ENCODE results near the gene ENDOG. TPM values are rescaled to one million over a fixed set of nuclear protein-coding genes. Genes with fewer than 3 reads are reported as not detected.
A peak's percentile ranks its signal among the peaks of the same experiment; 100 is the strongest.
"Not testable (repeated sequence)": the region's sequence is repeated elsewhere in the genome, so short reads cannot be mapped to it uniquely, and the experiment has no call there.

Gene ENDOG
- total RNA-seq, 2 experiments from 2014 or later, result 20.1 to 22.9 TPM

DNA sequence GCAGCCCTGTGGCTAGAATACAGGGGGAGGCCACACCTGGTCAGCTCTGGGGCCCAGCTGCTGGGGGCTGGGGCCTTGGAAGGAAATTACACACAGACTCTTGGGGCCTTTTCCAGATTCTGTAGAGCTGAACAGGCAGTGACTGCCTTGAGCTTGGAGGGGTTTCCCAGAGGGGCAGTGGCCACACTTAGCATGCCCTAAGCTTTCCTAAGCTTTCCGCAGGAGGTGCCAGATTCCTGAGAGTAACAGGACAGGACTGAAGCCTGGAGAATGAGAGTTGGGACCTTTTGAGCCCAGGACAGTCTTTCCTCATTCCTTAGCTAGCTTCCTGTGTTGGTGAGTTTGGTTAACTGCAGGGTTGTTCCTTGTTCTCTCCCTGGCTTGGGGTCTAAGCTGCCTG lies 29.9 kb upstream of the ENDOG start:
- Mint-ChIP-seq H3K27me3 (no peaks in the 10 kb centered on the region), H3K27ac (peak overlapping the region; percentile 48), H3K4me3 (peak overlapping the region; percentile 99), H3K36me3 (peaks cover 2% of the 10 kb centered on the region), H3K4me1 (peaks cover 23% of the 10 kb centered on the region), H3K9me3 (no peaks in the 10 kb centered on the region)
- DNase-seq, result no peak

DNA sequence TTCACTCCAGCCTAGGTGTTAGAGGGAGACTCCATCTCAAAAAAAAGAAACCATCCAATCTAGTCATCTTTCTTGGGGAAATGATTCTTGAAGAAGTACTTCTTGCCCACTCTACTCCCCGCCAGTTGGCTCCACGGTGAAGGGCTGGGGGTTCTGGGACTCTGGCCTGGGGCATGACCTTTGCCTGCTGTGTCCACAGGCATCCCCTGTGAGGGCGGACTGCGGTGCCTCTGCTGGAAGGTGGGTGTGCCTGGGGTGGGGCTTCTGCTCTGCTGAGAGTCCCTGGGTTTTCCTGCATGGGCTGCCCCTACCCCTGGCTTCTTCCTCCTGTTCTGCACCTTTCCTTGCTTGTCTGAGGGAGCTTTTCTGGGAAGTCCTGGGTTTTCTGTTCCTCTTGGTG lies 27.8 kb upstream of the ENDOG start:
- H3K4me1 Mint-ChIP-seq, result peaks cover 18% of the 10 kb centered on the region
- peaks cover 2% of the 10 kb centered on the region for H3K36me3 Mint-ChIP-seq
- H3K27me3 Mint-ChIP-seq, result no peaks in the 10 kb centered on the region
- no peaks in the 10 kb centered on the region for H3K9me3 Mint-ChIP-seq
- H3K27ac Mint-ChIP-seq, result no peak overlapping the region
- no peak for DNase-seq
- H3K4me3 Mint-ChIP-seq, result no peak overlapping the region

DNA sequence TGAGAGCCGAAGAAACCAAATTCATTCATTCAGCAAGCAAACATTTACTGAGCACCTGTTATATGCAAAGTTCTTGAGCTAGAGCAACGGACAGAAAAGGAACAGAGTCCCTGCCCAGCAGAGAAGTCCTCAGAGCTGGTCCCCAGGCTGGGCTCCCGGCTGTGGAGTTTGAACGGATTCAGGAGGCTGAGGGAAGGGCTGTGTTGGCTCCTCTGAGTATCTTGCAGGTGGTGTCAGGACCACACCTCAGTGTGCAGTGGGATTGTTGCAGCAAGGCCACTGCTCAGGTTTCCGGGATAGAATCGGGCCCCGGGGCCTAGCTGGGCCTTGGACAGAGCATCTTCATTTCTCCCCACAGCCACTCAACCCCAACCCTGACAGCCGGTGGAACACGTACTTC lies 26.2 kb upstream of the ENDOG start:
- Mint-ChIP-seq H3K9me3 (no peaks in the 10 kb centered on the region), H3K27ac (no peak overlapping the region), H3K4me3 (no peak overlapping the region), H3K36me3 (peaks cover 3% of the 10 kb centered on the region), H3K27me3 (no peaks in the 10 kb centered on the region), H3K4me1 (peaks cover 16% of the 10 kb centered on the region)
- no peak for DNase-seq

DNA sequence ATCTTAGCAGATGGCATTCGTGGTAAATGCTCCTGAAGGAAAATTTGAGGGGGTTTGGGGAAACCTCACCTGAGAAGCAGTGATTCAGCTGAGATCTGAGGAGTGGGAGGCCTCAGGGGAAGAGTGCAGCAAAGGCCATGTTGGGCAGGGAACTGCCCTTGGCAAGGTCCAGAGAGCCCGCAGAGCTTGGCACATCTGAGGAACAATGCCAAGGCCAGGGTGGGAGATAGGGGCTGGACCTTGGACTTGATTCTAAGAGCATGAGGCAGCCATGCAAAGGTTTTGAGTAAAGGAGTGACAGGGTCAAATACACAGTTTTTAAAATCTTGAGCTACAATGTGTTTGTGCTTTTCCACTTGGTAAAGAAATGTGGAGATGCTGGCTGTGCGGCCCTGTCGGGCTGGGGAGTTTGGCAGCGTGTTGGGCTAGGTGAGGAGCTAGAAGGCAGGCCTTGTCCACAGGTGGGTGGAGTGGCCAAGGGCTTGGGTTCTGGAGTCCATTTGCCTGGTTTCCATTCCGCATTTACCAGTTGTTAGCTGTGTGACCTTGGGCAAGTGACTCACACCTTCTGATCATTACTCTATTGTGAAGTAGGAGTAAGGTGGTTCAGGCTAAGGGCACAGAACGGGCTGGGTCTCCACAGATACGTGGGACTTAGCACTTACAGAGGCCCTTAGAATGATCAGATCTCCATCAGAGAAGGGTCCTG lies 25.2 kb upstream of the ENDOG start:
- H3K27me3 Mint-ChIP-seq, result no peaks in the 10 kb centered on the region
- no peak overlapping the region for H3K4me3 Mint-ChIP-seq
- no peaks in the 10 kb centered on the region for H3K9me3 Mint-ChIP-seq
- H3K36me3 Mint-ChIP-seq, result peaks cover 7% of the 10 kb centered on the region
- no peak for DNase-seq
- H3K27ac Mint-ChIP-seq, result no peak overlapping the region
- peaks cover 10% of the 10 kb centered on the region for H3K4me1 Mint-ChIP-seq

DNA sequence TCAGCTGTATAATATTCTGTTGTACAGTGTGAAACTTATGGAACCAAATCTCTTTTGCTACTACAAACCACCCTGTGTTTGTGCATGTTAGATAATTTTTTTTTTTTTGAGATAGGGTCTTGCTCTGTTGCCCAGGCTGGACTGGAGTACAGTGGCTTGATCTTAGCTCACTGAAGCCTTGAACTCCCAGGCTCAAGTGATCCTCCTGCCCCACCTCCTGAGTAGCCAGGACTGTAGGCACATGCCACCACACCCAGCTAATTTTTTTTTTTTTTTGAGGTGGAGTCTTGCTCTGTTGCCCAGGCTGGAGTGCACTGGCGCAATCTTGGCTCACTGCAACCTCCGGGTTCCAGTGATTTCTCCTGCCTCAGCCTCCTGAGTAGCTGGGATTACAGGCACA lies 23.3 kb upstream of the ENDOG start:
- H3K4me3 Mint-ChIP-seq, H3K4me1 Mint-ChIP-seq, H3K27me3 Mint-ChIP-seq, H3K36me3 Mint-ChIP-seq, DNase-seq, H3K9me3 Mint-ChIP-seq, H3K27ac Mint-ChIP-seq: not testable (repeated sequence)

DNA sequence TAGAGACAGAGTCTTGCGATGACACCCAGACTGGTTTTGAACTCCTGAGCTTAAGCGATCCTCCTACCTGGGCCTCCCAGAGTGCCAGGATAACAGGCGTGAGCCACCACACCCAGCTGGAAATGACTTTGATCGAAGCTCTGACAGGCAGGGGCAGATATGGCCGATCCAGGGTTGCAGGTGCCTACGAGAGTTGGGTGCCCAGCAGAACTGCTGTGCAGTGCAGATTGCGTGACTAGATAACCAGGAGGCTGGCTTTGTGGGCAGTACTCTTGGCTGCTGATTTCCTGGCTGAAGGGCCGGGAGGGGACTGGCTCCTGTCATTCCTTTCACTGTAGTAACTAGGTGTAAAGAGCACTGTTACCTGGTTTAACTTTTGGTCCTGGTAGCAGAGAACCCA lies 19.4 kb upstream of the ENDOG start:
- peaks cover 4% of the 10 kb centered on the region for H3K36me3 Mint-ChIP-seq
- no peaks in the 10 kb centered on the region for H3K9me3 Mint-ChIP-seq
- no peaks in the 10 kb centered on the region for H3K4me1 Mint-ChIP-seq
- no peak for DNase-seq
- H3K4me3 Mint-ChIP-seq, result no peak overlapping the region
- no peaks in the 10 kb centered on the region for H3K27me3 Mint-ChIP-seq
- no peak overlapping the region for H3K27ac Mint-ChIP-seq

DNA sequence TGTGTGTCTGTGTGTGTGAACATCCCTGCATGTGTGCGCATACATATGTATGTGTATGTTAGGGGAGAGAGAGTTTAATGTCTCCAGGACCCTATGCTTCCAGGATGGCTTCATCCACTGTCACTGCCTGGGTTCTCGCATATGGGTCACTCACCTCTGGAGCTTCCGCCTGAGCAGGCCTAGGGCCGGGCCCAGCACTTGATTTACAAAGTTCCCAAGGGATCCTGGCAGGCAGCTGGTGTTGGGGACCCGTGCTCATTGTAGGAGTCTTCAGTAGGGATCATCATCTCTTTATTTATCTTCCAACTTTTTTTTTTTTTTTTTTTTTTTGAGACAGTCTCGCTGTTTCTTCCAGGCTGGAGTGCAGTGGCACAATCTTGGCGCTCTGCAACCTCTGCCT lies 18.2 kb upstream of the ENDOG start:
- DNase-seq, result no peak
- H3K27ac Mint-ChIP-seq, result no peak overlapping the region
- no peaks in the 10 kb centered on the region for H3K27me3 Mint-ChIP-seq
- peaks cover 4% of the 10 kb centered on the region for H3K36me3 Mint-ChIP-seq
- H3K4me1 Mint-ChIP-seq, result no peaks in the 10 kb centered on the region
- H3K4me3 Mint-ChIP-seq, result no peak overlapping the region
- no peaks in the 10 kb centered on the region for H3K9me3 Mint-ChIP-seq

DNA sequence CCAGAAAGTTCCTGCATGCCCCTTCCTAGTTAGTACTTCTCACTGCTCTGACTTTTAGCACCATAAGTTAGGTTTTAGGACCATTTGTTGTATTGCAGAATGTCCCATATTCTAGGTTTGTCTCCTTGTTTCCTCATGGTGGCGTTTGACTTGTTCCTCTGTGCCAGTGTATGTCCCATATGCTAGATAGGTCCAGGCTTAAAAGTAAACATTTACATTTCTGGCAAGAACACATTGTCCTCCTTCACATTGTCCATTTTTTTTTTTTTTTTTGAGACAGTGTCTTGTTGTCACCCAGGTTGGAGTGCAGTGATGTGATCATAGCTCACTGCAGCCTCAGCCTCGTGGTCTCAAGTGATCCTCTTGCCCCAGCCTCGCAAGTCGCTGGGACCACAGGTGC lies 15.8 kb upstream of the ENDOG start:
- H3K4me3 Mint-ChIP-seq, result no peak overlapping the region
- H3K27ac Mint-ChIP-seq, result no peak overlapping the region
- H3K36me3 Mint-ChIP-seq, result peaks cover under 1% of the 10 kb centered on the region
- no peaks in the 10 kb centered on the region for H3K9me3 Mint-ChIP-seq
- H3K27me3 Mint-ChIP-seq, result no peaks in the 10 kb centered on the region
- no peaks in the 10 kb centered on the region for H3K4me1 Mint-ChIP-seq
- DNase-seq, result no peak

DNA sequence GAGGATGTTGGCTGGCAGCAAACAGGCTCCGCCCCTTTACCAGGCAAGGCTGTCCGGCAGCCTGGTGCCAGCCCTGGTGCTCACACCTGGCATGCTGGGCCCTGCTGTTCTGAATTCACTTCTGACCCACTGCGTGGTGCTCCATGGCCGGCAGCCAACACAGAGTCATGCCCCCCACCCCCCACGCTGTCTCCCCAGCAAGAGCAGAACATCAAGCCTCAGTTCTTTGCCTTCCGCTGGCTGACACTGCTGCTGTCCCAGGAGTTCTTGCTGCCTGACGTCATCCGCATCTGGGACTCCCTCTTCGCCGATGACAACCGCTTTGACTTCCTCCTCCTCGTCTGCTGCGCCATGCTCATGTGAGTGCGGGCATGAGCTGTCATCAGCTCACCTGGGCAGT lies 12.6 kb upstream of the ENDOG start:
- DNase-seq, result no peak
- H3K27ac Mint-ChIP-seq, result no peak overlapping the region
- H3K36me3 Mint-ChIP-seq, result peaks cover 3% of the 10 kb centered on the region
- no peaks in the 10 kb centered on the region for H3K4me1 Mint-ChIP-seq
- H3K9me3 Mint-ChIP-seq, result no peaks in the 10 kb centered on the region
- H3K27me3 Mint-ChIP-seq, result no peaks in the 10 kb centered on the region
- H3K4me3 Mint-ChIP-seq, result no peak overlapping the region

DNA sequence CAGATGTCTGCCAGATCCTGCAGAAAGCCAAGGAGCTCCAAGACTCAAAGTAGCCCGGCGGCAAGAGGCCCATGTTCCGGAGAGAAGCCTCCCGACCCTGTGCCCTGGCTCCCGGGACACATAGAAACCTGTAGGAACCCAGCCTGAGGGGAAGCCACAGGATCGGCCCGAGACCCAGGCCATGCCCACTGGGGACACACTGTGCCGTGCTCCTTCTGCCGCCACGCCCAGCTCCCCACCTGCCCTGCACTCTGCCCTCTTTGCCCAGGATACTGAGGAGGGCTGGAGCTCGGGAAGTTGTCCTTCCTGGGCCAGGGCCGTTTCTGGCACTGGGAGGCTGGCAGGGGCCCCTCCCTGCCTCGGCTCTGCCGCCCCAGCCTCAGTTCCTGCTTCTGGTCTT lies 10.5 kb upstream of the ENDOG start:
- no peak overlapping the region for H3K4me3 Mint-ChIP-seq
- no peak overlapping the region for H3K27ac Mint-ChIP-seq
- DNase-seq, result no peak
- H3K27me3 Mint-ChIP-seq, result no peaks in the 10 kb centered on the region
- H3K9me3 Mint-ChIP-seq, result no peaks in the 10 kb centered on the region
- no peaks in the 10 kb centered on the region for H3K4me1 Mint-ChIP-seq
- H3K36me3 Mint-ChIP-seq, result peaks cover 3% of the 10 kb centered on the region

DNA sequence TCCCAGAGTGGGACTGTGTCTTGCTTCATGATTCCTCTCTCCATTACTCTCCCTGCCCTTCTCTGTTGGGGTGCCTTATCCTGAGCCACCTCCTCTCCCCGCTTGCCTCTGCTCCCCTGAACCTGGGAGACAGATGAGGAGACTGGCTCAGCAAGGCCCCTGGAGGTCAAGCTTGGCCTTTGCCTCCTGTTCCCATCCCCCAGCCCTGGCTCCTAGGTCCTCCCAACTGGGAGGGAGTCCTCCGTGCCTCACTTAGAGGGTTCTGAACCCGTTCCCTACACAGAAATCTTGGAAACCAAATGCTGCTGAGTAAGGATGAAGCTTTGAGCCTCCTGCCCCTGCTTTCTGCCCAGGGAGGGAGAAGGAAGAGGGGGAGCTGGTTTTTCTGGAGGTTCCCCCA lies 9.8 kb upstream of the ENDOG start:
- no peak overlapping the region for H3K4me3 Mint-ChIP-seq
- H3K27me3 Mint-ChIP-seq, result no peaks in the 10 kb centered on the region
- peaks cover 3% of the 10 kb centered on the region for H3K36me3 Mint-ChIP-seq
- DNase-seq, result no peak
- H3K4me1 Mint-ChIP-seq, result no peaks in the 10 kb centered on the region
- H3K27ac Mint-ChIP-seq, result peak overlapping the region; percentile 12
- no peaks in the 10 kb centered on the region for H3K9me3 Mint-ChIP-seq

DNA sequence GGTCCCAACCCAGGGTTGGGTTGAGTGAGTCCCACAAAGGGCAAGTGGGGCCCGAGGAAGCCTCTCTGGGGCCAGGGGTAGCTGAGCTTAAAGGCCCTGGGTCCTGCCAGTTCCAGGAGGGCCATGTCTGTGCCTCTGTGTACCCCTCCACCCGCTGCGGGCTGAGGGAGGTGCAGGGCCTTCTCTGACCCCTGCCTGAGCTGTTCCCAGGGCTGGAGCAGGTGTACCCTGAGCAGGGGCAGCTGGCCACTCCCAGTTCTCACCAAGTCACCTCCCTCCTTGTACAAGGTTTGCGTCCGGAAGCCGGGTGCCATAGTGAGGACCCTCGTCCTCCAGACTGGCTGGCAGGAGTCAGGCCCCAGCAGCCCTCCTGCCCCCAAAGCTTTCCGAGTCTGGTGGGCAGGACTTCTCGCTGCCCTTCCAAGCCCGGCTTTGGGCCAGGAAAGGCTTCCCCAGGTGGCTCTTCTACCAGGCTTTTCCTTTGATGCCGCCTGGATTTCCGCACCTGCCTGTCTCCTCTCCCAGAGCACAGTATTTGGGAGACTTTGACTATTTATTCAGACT lies 9.2 kb upstream of the ENDOG start:
- H3K4me3 Mint-ChIP-seq, result no peak overlapping the region
- no peaks in the 10 kb centered on the region for H3K4me1 Mint-ChIP-seq
- H3K27ac Mint-ChIP-seq, result no peak overlapping the region
- no peaks in the 10 kb centered on the region for H3K27me3 Mint-ChIP-seq
- peaks cover 3% of the 10 kb centered on the region for H3K36me3 Mint-ChIP-seq
- no peaks in the 10 kb centered on the region for H3K9me3 Mint-ChIP-seq
- DNase-seq, result no peak

DNA sequence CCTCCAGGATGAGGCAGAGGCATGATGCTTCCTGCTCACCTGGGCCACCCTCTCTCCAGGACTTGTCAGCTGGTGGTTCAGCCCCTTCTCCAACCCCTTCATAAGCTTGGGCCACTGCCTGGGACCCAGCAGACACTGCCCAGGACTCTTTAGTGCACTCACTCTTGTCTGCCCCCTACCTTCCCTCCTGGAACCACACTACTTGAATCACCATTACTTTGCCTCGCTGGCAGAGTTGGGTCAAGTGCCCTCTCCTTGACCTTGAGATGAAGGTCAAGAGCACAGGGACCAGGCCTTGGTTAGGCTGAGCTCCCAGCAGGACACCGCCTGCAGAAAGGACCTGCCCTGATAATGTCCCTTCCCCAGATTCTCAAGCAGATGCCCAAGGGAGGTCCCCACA lies 8.5 kb upstream of the ENDOG start:
- Mint-ChIP-seq H3K4me3 (no peak overlapping the region), H3K9me3 (no peaks in the 10 kb centered on the region), H3K27ac (no peak overlapping the region), H3K36me3 (peaks cover 3% of the 10 kb centered on the region), H3K4me1 (no peaks in the 10 kb centered on the region), H3K27me3 (no peaks in the 10 kb centered on the region)
- no peak for DNase-seq

DNA sequence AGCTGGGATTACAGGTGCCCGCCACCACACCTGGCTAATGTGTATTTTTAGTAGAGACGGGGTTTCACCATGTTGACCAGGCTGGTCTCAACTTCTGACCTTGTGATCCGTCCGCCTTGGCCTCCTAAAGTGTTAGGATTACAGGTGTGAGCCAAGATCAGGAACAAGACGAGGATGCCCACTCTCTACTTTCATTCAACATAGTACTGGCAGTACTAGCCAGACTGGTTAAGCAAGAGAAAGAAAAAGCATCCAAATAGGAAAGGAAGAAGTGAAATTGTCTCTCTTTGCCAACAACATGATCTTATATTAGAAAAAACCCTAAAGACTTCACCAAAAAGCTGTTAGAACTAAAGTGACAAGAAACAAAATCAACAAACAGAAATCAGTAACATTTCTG lies 7.4 kb upstream of the ENDOG start:
- Mint-ChIP-seq H3K27ac (no peak overlapping the region), H3K4me3 (no peak overlapping the region), H3K36me3 (peaks cover 3% of the 10 kb centered on the region), H3K4me1 (no peaks in the 10 kb centered on the region), H3K9me3 (no peaks in the 10 kb centered on the region), H3K27me3 (no peaks in the 10 kb centered on the region)
- DNase-seq, result no peak

DNA sequence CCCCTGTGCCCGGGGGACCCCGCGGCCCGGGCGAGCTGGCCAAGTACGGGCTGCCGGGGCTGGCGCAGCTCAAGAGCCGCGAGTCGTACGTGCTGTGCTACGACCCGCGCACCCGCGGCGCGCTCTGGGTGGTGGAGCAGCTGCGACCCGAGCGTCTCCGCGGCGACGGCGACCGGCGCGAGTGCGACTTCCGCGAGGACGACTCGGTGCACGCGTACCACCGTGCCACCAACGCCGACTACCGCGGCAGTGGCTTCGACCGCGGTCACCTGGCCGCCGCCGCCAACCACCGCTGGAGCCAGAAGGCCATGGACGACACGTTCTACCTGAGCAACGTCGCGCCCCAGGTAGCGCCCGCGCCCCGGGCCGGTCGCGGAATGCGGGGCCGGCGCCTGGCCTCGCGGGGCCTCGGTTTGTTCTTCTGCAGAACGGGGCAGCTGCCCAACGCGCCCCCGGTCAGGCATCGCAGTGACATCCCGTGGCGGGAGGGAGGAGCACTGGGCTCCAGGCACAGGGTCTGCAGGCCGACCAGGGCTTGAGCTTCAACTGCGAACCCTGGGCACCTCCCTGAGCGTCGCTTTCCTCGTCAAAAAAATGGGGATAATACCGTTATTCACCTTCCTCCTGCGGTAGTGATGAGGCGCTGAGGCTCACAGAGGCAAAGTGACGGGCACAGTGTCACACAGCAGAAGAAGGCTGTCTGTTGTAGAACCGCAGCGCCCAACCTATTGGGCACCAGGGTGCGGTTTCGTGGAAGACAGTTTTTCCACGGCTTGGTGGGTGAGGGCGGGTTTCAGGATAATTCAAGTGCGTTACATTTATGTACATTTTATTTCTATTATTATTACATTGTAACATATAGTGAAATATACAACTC lies 777 bp downstream of the ENDOG start:
- Mint-ChIP-seq H3K9me3 (no peaks in the 10 kb centered on the region), H3K36me3 (peaks cover 8% of the 10 kb centered on the region), H3K27ac (peak overlapping the region; percentile 69), H3K4me3 (peak overlapping the region; percentile 81), H3K4me1 (peaks cover 28% of the 10 kb centered on the region), H3K27me3 (peaks cover 3% of the 10 kb centered on the region)
- DNase-seq, result peak; percentile 64
